Glomerular visceral epithelial cell (primary cell): ENCODE data around the gene MMAA.
A peak's percentile ranks its signal among the peaks of the same experiment; 100 is the strongest.
"Not testable (repeated sequence)": the region's sequence is repeated elsewhere in the genome, so short reads cannot be mapped to it uniquely, and the experiment has no call there.

Source experiments
- DNase-seq: peaks from one replicate; pipeline ENCODE4 v3.0.0-alpha.2; 2016; ENCODE audit errors: extremely low spot score

MMAA gene

DNA sequence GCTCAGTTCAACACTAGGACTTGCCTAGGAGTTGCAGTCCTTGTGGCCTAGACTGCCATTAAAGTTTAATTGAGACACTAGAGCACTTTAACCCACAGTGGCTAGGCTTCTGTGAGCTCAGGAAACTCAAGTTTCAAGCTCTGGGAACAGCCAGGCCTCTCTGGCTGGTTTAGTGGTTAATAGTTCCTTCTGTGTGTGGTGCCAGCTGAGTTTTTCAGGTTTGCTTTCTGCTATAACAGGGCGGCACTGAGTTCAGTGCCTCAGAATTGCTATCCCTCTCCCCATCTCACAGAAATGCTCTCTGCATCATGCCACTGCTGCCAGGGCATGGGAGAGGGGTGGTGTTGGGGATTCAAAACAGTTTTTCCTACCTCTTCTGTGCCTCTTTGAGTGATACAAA, 15.9 kb downstream of the MMAA start:
- DNase-seq, result no peak

DNA sequence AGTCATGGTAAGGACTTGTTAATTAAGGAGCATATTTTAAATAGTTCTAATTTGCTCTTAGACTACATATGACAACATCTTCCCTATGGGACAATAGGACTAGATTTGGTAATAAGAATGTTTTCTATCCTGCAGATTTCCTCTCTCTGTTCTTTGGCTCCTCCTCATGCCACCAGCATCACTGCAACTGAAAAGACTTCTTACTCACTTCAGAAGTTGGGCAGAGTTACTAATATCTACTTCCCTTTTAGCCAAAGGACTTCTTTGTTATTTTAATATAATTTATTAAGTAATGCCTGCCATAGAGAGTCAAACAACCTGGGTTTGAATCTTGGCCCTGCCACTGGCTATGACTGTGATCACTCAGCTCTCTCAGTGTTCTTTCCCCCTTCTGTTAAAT, 16.4 kb downstream of the MMAA start:
- no peak for DNase-seq

DNA sequence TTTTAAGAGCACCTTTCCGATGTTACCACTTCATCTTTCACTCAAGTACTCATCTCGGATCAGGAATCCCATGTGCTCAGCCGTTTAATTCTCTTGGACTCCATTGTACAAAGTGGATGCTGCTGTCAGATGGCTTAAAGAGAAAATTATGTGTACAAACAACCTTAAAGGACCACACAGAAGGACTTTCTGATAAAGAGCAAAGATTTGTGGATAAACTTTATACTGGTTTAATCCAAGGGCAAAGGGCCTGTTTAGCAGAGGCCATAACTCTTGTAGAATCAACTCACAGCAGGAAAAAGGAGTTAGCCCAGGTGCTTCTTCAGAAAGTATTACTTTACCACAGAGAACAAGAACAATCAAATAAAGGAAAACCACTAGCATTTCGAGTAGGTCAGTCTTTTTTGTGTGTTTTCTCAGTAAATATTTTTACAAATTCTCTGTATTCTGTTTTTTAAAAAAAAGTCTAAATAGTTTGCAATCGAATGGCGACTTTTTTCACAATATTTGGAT, 20.1 kb downstream of the MMAA start:
- DNase-seq, result no peak

DNA sequence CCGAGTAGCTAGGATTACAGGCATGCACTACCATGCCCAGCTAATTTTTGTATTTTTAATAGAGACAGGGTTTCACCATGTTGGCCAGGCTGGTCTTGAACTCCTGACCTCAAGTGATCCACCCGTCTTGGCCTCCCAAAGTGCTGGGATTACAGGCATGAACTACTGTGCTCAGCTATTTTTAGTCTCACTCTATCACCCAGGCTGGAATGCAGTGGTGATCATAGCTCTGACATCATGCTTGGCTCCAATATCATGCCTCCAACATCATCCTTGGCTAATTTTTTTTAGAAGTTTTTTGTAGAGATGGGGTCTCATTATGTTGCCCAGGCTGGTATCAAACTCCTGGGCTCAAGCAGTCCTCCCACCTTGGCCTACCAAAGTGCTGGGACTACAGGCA, 21.1 kb downstream of the MMAA start:
- DNase-seq, result peak; percentile 11

DNA sequence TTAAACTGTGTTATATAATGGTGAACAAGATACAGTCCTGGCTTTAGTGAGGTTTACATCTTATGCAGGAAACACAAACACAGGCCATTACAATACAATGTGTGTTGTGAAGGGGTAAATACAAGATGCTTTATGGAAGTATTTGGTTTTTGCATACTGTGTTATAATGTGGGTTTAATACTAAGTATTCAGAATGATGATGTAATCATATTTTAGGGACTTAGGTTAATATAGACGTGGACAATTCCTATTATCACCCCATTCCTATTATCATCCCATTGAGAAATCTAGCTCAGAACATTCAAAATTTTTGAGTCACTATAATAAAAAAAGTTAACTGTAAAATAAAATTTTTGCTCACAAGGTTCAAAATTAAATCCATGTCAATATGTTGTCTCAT, 24.1 kb downstream of the MMAA start:
- no peak for DNase-seq

DNA sequence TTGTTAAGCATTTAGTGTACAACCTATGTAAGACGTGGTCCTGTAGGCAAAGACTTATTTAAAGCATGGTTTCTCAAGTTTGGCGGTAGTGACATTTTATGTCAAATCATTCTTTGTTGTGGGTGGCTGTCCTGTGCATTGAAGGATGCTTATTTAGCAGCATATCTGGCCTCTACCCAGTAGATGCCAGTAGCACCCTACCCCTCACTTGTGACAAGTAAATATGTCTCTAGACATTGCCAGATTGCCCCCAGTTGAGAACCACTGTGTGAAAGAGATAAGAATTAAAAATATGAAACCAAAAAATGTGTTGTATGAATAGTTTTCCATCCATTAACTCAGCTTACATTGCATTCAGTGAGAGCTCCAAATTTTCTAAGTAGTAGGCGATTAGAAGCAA, 25.5 kb downstream of the MMAA start:
- no peak for DNase-seq

DNA sequence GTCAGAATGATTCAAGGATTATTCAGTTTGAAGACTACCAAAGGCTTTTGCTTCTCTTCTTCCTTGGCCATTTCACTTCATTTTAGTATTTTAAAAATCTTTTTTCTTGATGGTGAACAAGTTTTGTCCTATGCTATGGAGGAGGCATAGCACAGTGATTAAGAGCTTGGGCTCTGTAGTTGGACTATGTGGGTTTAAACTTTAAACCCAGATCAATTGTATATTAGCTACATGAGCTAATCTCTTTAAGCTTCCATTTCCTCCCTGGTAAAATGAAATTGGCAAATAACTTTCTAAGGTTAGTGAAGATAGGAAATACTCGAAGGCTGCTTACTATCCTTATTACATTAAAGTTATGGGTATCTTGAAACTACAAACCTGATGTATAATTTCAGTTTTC, 37.0 kb downstream of the MMAA start:
- no peak for DNase-seq

DNA sequence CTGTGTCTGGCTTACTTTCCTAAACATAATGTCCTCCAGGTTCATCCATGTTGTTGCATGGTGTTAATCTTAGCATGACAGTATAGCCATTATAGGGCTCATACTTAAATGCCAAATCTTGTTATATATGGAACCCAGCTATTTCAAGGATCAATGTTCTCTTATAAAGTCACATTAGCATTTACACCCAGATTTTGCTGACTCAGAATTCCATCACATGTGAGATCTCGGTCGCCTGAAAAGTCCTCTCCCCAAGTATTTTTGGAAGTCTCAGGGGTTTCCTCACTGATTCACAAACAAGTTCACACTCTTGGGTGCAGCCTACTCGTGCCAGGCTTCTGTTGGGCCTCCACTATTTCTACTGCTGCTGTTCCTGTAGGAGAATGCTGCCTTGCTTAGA, 40.9 kb downstream of the MMAA start:
- DNase-seq, result no peak

DNA sequence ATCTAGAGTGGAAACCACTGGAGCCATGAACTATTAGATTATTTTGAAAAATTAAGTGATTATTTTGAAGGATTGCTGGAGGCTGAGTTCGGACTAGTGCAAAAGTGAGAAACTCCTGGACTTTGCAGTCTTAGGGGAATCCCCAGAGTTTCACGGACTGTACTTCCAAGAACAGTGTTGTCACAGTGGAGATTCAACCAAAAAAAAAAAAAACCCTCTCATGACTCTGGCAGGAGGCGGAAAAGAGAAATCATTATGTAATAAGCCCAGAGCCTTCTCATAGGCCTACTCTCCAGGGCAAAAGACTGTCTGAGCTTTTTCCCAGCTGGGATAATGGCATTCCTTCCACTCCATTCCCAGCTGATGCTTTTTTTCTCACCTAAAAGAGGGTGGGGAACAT, 44.0 kb downstream of the MMAA start:
- DNase-seq, result no peak

DNA sequence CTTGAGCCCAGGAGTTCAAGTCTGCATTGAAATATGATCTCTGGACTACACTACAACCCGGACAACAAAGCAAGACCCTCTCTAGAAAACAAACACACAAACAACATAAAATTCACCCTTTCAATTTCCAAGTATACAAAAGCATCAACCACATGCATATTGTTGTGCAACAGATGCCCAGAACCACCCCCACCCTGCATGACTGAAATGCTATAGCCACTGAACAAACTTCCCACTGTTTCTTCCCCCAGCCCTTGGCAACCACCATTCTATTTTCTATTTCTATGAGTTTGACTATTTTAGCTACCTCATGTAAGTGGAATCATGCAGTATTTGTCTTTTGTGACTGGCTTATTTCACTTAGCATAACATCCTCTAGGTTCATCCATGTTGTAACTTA, 46.6 kb downstream of the MMAA start:
- DNase-seq, result no peak

DNA sequence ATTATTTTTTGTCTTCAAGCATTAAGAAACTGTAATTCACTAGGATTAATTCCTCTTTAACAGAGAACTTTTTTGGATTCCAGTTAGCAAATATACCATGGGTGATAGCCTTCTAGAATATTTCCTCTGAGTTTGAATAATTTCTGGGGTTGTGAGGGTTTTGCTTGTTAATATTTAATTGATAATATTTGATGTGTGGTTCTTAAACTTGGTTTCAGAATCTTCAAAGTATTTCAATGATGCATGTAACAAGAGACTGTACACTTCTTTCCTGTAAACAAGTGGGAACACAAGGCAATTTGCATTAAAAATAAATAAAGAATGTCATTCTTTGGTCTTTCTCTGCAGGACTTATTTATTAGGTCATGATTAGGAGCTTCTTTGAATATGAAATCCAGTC, 51.2 kb downstream of the MMAA start:
- DNase-seq, result no peak

DNA sequence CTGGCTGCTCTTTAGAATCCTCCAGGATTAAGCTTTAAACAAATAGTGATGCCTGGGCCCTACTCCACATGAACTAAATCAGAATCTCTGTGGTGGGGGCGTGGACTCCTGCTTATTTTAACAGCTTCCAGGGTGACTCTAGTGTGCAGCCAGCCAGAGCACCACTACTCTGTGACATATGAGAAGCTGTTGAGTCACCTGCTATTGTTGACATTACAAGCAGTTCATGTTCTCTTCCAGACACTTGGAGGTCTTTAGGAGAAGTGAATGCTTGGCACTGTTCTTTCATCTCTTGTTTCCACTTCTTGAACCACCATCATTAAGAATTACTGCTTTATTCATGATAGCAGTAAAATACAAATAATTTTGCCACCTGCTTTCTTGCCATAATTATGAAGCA, 60.3 kb downstream of the MMAA start:
- peak; percentile 82 for DNase-seq

DNA sequence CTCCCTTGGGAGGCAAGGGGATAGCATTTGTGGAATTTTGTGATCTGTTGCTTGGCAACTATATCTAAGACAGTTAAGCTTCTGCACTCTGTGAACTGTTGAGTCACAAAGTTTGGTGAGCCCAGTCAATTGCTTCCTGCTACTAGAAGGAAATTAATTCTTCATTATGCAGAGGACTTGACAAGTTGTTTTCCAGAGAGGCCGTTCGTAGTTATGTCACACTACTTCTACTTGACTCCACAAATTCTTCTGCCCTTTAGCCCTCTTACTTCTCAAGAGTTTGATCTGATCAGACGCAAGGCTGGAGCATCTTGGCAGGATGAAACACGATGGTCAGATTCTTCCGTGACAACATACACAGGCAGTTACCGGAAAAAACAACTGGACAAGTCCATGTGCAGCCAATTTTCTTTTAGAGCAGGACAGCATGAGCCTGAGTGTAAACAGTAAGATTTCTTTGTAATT, 60.8 kb downstream of the MMAA start, which contains the start of gene C4orf51:
C4orf51 (plus strand) TSS at position 156 of the 465 bp plus-strand sequence; CDS start at position 214, 58 bp downstream.
- DNase-seq, result peak; percentile 62

DNA sequence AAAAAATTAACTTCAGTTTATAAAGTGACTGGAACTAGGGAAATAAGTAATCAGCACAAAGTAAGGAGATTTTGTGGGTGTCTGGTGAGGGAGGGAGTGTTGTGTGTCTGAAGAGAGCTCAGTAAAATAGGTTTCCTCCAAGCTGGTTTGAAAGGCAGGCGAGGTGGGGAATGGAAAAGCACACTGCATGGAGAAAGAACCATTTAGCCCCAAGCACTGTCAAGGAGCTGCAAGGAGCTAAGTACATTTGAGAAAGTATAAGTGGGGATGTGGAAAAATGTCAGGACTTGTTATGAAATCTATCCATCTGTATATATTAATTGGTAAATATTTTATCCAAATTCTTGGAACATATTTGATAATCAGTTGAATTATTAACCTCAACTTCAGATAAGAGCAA, 61.7 kb downstream of the MMAA start:
- DNase-seq, result no peak

DNA sequence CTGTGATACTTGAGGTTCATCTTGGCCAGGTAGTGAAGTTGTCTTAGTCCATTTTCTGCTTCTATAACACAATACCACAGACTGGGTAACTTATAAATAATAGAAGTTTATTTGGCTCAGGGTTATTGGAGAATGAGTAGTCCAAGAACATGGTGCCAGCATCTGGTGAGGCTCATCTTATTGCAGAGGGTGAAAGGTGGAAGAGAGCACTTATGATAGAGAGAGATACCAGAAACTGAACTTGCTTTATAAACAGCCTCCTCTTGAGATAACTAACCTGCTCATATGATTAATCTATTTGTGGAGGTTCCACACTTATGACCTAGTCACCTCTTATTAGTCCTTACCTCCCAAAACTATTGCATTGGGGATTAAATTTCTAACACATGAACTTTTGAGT, 62.3 kb downstream of the MMAA start:
- DNase-seq, result no peak

DNA sequence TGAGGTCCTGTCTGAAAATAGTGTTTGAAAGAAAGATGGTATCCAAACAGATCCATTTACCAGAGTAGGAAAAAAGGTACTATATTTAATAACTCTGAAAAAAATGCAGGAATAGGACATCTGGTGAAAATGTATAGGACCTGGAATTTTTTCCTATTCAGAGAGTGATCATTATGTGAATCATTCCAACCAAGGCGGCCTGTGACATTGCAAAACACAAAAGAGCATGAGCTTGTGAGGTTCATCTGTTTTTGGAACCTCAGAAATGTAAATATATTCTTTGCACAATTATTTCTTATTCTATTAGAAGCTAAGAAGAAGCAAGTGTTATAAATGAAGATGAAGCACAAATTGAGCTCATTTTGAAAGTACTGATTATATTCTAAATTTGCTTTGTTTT, 62.8 kb downstream of the MMAA start:
- no peak for DNase-seq

DNA sequence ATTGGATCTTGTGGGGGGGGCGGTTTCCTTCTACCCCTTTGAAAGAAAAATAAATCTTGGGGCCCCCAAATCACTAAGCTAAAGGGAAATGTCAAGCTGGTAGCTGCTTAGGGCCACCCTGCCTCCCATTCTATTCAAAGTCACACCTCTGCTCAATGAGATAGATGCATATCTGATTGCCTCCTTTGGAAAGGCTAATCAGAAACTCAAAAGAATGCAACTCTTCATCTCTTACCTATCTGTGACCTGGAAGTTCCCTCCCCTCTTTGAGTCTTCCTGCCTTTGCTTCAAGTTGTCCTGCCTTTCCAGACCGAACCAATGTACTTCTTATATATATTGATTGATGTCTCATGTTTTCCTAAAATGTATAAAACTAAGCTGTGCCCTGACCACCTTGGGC, 67.8 kb downstream of the MMAA start:
- DNase-seq, result no peak

DNA sequence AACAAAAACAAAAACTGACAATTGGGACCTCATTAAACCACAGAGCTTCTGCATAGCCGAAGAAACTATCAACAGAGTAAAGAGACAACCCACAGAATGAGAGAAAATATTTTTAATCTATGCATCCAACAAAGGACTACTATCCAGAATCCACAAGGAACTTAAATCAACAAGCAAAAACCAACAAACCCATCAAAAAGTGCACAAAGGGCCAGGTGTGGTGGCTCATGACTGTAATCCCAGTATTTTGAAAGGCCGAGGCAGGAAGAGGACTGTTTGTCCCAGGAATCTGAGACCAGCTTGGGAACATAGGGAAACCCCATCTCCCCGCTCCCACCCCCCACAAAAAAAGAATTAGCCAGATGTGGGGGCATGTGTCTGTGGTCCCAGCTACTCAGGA, 71.4 kb downstream of the MMAA start:
- no peak for DNase-seq

DNA sequence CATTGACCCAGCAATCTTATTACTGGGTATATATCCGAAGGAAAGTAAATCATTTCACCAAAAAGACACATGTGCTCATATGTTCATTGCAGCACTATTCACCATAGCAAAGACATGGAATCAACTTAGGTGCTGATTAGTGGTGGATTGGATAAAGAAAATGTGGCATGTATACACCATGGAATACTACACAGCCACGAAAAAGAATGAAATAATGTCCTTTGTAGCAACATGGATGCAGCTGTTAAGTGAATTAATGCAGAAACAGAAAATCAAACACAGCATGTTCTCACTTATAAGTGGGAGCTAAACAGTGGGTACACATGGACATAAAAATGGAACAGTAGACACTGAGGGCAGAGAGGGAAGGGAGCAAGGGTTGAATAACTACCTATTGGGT, 72.2 kb downstream of the MMAA start:
- not testable (repeated sequence) for DNase-seq

DNA sequence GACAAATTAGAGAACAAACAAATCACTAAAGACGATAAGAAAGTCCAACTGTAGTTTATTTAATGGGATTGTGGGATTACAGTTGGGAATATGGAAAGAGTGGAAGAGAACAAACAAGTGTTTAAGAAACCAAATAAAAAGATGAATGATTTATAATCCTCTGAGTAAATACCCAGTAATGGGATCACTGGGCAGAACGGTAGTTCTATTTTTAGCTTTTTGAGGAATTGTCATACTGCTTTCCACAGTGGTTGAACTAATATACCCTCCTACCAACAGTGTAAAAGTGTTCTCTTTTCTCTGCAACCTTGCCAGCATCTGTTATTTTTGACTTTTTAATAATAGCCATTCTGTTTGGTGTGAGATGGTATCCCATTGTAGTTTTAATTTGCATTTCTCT, 75.7 kb downstream of the MMAA start:
- DNase-seq, result no peak

DNA sequence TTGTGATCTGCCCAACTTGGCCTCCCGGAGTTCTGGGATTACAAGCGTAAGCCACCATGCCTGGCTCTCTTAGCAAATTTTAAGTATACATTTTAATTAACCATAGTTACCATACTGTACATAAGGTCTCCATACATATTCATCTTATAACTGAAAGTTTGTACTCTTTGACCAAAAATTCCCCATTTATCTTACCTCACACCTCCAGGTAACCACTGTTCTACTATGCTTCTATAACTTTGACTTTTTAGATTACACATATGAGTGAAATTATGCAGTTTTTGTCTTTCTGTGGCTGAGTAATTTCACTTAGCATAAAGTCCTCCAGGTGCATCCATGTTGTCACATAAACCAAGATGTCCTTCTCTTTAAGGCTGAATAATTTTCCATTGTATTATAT, 78.1 kb downstream of the MMAA start:
- DNase-seq, result no peak

DNA sequence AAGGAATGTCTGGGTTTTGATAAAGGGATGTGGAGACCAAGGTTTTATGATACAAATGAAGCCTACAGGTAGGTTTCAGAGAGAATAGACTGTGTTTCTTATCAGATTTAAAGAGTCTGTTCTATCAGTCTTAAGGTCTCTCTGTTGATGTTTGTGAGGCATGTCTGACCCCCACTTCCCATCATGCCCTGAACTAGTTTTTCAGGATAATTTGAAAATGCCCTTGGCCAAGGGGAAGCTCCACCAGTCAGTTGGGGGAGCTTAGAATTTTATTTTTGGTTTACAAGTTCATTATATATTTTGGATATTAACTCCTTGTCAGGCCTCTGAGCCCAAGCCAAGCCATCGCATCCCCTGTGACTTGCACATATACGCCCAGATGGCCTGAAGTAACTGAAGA, 79.3 kb downstream of the MMAA start:
- DNase-seq, result no peak

DNA sequence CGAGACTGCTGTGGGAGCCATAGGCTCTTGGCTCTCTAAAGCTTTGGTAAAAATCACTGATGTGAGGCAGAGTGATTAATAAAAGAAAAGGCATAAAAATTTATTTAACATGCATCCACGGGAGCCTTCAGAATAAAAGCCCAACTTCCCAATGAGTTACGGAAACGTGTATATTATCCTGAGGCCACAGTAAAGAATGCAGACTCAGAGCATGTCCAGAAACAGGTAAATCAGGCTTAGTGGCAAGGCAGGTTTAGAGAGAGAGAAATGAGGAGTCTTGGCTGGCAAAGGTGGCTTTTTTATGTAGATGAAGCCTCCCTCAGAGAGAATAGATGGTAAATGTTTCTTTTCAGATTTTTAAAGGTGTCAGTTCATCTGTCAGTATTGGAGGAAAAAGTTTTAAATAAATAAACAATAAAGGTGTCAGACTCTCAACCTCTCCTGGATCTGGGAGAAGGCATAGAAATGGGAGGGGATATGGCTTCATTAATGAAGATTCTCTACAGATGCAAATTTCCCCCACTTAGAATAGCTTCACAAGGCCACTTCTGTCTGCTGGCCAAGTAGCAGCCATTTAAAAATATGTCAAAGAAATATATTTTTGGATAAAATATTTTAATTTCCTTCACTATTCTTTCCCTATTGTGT, 84.8 kb downstream of the MMAA start:
- DNase-seq, result no peak

DNA sequence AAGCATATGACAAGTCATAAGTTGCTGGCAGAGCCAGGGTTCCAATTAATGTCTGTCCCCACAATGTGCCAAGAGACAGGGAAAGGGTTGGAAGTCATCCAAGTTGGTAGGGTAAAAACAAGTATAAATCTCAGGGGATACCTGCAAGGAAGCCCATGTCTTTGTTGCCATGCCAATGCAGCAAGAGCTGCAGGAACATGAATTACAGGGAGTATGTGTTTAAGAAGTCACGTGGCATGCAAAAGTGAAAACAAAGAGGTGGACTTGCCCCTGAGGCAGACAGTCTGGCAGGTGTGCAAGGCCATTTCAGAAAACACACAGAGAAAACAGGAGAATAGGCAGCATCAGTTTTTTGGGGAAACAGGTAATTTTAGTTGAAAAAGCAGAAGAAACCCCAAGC, 90.2 kb downstream of the MMAA start:
- DNase-seq, result no peak
